C4-2B (cell line): ENCODE results near the gene RAB12.

ENCODE experiments used
- ZFX ChIP-seq: fragments of 450-650 bp; IDR thresholded peaks from 2 replicates; pipeline ENCODE4 v1.6.1; 2017
- TF ChIP-seq, protein P1 (sequence below): fragments of 450-650 bp; conservative IDR thresholded peaks from 2 replicates; pipeline ENCODE4 v1.5.1; 2017; ENCODE audit warnings: mild to moderate bottlenecking

DNA sequence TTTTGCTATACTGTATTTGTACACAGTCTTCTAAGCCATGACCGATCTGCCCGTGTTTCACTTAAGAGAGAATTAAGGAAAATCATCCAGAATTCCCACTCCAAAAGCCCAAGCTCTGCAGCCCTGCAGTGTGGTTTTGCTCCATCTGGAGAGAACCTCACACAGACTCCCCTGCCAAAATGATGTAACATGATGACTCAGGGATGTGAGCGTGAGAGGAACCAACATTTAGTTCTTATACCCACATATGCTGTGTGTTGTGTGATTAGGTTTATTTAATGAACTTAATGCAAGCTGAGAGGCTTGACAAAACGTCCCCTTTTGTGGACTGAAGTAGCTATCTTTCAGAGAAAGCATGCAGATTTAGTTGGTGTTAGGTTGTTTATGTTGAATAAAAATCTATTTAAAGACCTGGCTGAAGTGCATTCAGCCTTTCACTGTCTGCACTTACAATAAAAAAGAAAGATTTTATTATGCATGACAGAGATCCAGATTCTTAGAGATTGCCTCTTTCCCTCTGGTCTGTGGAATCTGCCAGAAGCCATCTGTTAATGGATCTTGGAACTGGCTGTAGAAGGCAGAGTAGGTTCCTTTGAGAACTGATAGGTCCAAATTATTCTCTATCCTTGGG, 6.3 kb downstream of the RAB12 start:
- TF ChIP-seq, protein P1, sequence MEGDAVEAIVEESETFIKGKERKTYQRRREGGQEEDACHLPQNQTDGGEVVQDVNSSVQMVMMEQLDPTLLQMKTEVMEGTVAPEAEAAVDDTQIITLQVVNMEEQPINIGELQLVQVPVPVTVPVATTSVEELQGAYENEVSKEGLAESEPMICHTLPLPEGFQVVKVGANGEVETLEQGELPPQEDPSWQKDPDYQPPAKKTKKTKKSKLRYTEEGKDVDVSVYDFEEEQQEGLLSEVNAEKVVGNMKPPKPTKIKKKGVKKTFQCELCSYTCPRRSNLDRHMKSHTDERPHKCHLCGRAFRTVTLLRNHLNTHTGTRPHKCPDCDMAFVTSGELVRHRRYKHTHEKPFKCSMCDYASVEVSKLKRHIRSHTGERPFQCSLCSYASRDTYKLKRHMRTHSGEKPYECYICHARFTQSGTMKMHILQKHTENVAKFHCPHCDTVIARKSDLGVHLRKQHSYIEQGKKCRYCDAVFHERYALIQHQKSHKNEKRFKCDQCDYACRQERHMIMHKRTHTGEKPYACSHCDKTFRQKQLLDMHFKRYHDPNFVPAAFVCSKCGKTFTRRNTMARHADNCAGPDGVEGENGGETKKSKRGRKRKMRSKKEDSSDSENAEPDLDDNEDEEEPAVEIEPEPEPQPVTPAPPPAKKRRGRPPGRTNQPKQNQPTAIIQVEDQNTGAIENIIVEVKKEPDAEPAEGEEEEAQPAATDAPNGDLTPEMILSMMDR: no peak
- TF ChIP-seq ZFX: no peak
